ENCODE results near the gene VPREB3. TPM values are rescaled to one million over a fixed set of nuclear protein-coding genes. Genes with fewer than 3 reads are reported as not detected.

The VPREB3 gene
- total RNA-seq, 1 experiment from 2014 or later = 2.4 TPM

DNA sequence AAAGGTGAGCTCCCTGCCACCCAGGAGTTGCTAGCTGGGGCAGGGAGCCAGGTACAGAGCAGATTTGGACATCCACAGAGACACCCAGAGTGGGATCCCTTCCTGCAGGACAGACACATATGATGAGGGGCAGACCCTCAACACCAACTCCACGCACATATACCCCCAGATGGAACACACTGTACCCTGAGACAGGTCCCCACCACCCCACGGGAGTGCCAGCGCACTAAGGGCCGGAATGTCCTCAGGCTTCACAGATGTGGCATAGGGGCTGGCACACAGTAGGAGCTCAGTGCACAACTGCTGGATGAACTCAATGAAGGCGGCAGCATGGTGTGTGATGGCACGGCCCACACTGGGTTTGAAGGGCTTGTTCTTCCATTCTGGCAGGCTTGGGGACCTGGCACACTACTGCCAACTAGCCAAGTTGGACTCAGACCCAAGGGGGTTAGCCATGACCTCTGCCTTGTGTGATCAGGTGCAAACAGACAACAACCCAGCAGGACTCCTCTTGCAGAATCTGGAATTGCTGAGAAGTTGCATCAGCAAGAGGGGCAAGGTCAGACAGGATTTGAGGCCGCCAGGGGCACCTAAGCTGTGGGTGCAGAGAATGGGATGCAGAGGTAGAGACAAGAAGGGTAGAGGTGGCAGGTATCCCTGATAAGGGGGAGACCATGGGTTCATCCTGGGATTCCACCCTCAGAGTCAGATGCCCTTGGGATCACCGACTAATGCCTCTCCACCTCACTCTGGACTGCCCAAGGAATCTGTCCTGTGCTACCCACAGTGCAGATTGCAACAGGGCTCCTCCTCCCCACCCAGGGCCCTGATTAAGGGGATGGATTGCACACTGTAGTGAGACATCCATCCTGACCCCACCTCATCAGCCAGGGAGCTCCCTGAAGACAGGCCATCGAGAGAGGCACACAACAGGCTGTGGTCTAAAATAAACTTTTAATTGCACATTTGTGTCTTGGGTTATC, 11.0 kb upstream of the VPREB3 start (continued):
- TF ChIP-seq, protein P1, sequence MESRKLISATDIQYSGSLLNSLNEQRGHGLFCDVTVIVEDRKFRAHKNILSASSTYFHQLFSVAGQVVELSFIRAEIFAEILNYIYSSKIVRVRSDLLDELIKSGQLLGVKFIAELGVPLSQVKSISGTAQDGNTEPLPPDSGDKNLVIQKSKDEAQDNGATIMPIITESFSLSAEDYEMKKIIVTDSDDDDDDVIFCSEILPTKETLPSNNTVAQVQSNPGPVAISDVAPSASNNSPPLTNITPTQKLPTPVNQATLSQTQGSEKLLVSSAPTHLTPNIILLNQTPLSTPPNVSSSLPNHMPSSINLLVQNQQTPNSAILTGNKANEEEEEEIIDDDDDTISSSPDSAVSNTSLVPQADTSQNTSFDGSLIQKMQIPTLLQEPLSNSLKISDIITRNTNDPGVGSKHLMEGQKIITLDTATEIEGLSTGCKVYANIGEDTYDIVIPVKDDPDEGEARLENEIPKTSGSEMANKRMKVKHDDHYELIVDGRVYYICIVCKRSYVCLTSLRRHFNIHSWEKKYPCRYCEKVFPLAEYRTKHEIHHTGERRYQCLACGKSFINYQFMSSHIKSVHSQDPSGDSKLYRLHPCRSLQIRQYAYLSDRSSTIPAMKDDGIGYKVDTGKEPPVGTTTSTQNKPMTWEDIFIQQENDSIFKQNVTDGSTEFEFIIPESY (IDR thresholded peaks at IDR 0.05; ENCODE audit: extremely low read depth, insufficient replicate concordance, low read length) = no peak
- TF ChIP-seq, protein P2, sequence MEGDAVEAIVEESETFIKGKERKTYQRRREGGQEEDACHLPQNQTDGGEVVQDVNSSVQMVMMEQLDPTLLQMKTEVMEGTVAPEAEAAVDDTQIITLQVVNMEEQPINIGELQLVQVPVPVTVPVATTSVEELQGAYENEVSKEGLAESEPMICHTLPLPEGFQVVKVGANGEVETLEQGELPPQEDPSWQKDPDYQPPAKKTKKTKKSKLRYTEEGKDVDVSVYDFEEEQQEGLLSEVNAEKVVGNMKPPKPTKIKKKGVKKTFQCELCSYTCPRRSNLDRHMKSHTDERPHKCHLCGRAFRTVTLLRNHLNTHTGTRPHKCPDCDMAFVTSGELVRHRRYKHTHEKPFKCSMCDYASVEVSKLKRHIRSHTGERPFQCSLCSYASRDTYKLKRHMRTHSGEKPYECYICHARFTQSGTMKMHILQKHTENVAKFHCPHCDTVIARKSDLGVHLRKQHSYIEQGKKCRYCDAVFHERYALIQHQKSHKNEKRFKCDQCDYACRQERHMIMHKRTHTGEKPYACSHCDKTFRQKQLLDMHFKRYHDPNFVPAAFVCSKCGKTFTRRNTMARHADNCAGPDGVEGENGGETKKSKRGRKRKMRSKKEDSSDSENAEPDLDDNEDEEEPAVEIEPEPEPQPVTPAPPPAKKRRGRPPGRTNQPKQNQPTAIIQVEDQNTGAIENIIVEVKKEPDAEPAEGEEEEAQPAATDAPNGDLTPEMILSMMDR (IDR thresholded peaks at IDR 0.05 in 2 of 3, conservative IDR thresholded peaks at IDR 0.05 in 1 of 3; ENCODE audit: borderline replicate concordance in 1 of 3, insufficient read depth in 1 of 3, low read depth in 2 of 3, low read length in 2 of 3) = no peak
- no peak for TF ChIP-seq EGR1 (IDR thresholded peaks at IDR 0.05; ENCODE audit: low read depth)
- TF ChIP-seq SIN3A (IDR thresholded peaks at IDR 0.05; ENCODE audit: low read depth) = no peak

DNA sequence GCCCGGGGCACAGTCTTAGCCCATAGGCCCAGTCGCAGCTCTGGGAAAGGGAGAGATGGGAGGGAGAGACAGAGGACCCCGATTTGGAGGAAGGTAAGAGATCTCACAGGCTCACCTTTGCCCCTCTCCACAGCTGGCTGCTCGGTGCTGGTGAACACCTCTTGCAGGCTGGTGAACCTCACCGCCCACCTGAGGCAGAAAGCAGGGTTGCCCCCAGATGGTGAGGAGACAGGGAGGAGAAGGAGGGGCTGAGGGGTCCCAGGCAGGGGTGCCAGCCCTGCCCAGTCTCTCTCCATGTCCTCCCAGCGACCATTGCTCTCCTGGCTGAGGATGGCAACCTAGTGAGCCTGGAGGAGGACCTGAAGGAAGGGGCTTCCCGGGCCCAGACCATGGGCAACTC, 9.7 kb upstream of the VPREB3 start:
- TF ChIP-seq, protein P1 (IDR thresholded peaks at IDR 0.05; ENCODE audit: extremely low read depth, insufficient replicate concordance, low read length) = no peak
- TF ChIP-seq YY1 (IDR thresholded peaks at IDR 0.05; ENCODE audit: extremely low read depth, insufficient replicate concordance, low read depth, low read length) (no peak), EGR1 (IDR thresholded peaks at IDR 0.05; ENCODE audit: low read depth) (no peak), ZNF274 (IDR thresholded peaks at IDR 0.05; ENCODE audit: low read depth, low read length) (no peak), RAD21 (IDR thresholded peaks at IDR 0.05; ENCODE audit: low read depth) (no peak)
- TF ChIP-seq, protein P3, sequence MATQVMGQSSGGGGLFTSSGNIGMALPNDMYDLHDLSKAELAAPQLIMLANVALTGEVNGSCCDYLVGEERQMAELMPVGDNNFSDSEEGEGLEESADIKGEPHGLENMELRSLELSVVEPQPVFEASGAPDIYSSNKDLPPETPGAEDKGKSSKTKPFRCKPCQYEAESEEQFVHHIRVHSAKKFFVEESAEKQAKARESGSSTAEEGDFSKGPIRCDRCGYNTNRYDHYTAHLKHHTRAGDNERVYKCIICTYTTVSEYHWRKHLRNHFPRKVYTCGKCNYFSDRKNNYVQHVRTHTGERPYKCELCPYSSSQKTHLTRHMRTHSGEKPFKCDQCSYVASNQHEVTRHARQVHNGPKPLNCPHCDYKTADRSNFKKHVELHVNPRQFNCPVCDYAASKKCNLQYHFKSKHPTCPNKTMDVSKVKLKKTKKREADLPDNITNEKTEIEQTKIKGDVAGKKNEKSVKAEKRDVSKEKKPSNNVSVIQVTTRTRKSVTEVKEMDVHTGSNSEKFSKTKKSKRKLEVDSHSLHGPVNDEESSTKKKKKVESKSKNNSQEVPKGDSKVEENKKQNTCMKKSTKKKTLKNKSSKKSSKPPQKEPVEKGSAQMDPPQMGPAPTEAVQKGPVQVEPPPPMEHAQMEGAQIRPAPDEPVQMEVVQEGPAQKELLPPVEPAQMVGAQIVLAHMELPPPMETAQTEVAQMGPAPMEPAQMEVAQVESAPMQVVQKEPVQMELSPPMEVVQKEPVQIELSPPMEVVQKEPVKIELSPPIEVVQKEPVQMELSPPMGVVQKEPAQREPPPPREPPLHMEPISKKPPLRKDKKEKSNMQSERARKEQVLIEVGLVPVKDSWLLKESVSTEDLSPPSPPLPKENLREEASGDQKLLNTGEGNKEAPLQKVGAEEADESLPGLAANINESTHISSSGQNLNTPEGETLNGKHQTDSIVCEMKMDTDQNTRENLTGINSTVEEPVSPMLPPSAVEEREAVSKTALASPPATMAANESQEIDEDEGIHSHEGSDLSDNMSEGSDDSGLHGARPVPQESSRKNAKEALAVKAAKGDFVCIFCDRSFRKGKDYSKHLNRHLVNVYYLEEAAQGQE (IDR thresholded peaks at IDR 0.05; ENCODE audit: low read depth) = no peak
- Histone ChIP-seq H4K20me1 (ENCODE audit: insufficient read depth) (no peaks in the 10 kb centered on the region), H3K9ac (ENCODE audit: low read length) (no peak overlapping the region), H3K79me2 (ENCODE audit: insufficient read depth, low read length) (peaks cover 35% of the 10 kb centered on the region), H2AFZ (ENCODE audit: low read depth, low read length, poor library complexity, severe bottlenecking) (no peak overlapping the region), H3K9me3 (ENCODE audit: control insufficient read depth in 1 of 2, insufficient read depth in 1 of 2, low read depth in 1 of 2, low read length in 2 of 2) (no peaks in the 10 kb centered on the region), H3K36me3 (ENCODE audit: control insufficient read depth in 1 of 2, insufficient read depth in 2 of 2, low read length in 2 of 2) (peaks cover 9 to 20% of the 10 kb centered on the region in 2 experiments; a peak in 3 of 4 replicates), H3K9me2 (ENCODE audit: insufficient read depth) (no peaks in the 10 kb centered on the region), H3K27me3 (ENCODE audit: insufficient read depth, low read length) (no peaks in the 10 kb centered on the region), H3K4me1 (ENCODE audit: control insufficient read depth in 1 of 2, insufficient read depth in 2 of 2, low read length in 2 of 2) (peaks cover 6 to 44% of the 10 kb centered on the region in 2 experiments; a peak in 3 of 4 replicates), H3K4me2 (ENCODE audit: low read length) (no peak overlapping the region), H3K4me3 (replicated peaks in 1 of 2; ENCODE audit: low read depth in 1 of 2, low read length in 2 of 2) (no peak overlapping the region), H3K27ac (ENCODE audit: low read depth, low read length) (no peak overlapping the region; the same call in 1 of the 2 replicates)
- CTCF ChIA-PET = no interaction called here
- RAD21 ChIA-PET (ENCODE audit: low non-redundant PET in 1 of 2, low total read pairs in 2 of 2, uncharacterized antibody in 2 of 2, unreplicated experiment in 2 of 2) = no interaction called here
- ATAC-seq (no peak), DNase-seq (ENCODE audit: low read depth, low spot score) (no peak)
- POLR2A ChIA-PET = no interaction called here
- intact Hi-C loops (cut with micrococcal nuclease) = loop anchor here (10.0 kb wide), 1 partner anchor 191 kb away; no protein-coding TSS in a partner anchor
- BruUV-seq (replicated peaks) = no TSS peak

Data from HCT116 (cell line).